Right lobe of liver (tissue), 4 donors: ENCODE measurements around the gene LRRC34.

ENCODE experiments used
- POLR2A ChIP-seq: fragments of 450-650 bp; IDR thresholded peaks from one replicate; pipeline ENCODE4 v1.6.1; 2017; ENCODE audit warnings: antibody characterized with exemption, mild to moderate bottlenecking
- TF ChIP-seq, protein P1 (sequence below), 4 donors: fragments of 200-600 bp in 3 of 4; fragments of 450-650 bp in 1 of 4; IDR thresholded peaks; one replicate each; pipeline versions ENCODE4 v1.5.1 to v1.8.0; 2016 to 2022; ENCODE audit warnings: antibody characterized with exemption in 4 of 4, mild to moderate bottlenecking in 2 of 4
- donor health status: DM: no; HTN: no; CAD: no.
- donor health status: DM: no; HTN: no; CAD: no.
- donor health status: DM: no; HTN: yes; CAD: no.

- TF ChIP-seq, protein P1, sequence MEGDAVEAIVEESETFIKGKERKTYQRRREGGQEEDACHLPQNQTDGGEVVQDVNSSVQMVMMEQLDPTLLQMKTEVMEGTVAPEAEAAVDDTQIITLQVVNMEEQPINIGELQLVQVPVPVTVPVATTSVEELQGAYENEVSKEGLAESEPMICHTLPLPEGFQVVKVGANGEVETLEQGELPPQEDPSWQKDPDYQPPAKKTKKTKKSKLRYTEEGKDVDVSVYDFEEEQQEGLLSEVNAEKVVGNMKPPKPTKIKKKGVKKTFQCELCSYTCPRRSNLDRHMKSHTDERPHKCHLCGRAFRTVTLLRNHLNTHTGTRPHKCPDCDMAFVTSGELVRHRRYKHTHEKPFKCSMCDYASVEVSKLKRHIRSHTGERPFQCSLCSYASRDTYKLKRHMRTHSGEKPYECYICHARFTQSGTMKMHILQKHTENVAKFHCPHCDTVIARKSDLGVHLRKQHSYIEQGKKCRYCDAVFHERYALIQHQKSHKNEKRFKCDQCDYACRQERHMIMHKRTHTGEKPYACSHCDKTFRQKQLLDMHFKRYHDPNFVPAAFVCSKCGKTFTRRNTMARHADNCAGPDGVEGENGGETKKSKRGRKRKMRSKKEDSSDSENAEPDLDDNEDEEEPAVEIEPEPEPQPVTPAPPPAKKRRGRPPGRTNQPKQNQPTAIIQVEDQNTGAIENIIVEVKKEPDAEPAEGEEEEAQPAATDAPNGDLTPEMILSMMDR (IDR thresholded peaks at IDR 0.05): no peak
- TF ChIP-seq POLR2A: no peak
These were observed 48.3 kb downstream of the LRRC34 start for GRCh38 chr3:169764312-169764881.
